ENCODE results near the gene SBK2.

DNA sequence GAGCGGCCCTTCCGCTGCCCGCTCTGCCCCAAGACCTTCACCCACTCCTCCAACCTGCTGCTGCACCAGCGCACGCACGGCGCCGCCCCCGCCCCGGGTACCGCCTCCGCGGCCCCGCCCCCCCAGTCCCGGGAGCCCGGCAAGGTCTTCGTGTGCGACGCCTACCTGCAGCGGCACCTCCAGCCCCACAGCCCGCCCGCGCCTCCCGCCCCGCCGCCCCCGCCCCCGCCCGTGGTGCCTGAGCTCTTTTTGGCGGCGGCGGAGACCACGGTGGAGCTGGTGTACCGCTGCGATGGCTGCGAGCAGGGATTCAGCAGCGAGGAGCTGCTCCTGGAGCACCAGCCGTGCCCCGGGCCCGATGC, 55.2 kb downstream of the SBK2 start:
- TF ChIP-seq, protein P1, sequence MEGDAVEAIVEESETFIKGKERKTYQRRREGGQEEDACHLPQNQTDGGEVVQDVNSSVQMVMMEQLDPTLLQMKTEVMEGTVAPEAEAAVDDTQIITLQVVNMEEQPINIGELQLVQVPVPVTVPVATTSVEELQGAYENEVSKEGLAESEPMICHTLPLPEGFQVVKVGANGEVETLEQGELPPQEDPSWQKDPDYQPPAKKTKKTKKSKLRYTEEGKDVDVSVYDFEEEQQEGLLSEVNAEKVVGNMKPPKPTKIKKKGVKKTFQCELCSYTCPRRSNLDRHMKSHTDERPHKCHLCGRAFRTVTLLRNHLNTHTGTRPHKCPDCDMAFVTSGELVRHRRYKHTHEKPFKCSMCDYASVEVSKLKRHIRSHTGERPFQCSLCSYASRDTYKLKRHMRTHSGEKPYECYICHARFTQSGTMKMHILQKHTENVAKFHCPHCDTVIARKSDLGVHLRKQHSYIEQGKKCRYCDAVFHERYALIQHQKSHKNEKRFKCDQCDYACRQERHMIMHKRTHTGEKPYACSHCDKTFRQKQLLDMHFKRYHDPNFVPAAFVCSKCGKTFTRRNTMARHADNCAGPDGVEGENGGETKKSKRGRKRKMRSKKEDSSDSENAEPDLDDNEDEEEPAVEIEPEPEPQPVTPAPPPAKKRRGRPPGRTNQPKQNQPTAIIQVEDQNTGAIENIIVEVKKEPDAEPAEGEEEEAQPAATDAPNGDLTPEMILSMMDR (conservative IDR thresholded peaks at IDR 0.05 in 1 of 2, IDR thresholded peaks at IDR 0.05 in 1 of 2; ENCODE audit: low read depth in 1 of 2, low read length in 2 of 2): no peak
- no peak for TF ChIP-seq EZH2 (IDR thresholded peaks at IDR 0.05; ENCODE audit: low read length, missing control alignments)
